Measurements from ENCODE around the gene CCNY.
"Not testable (repeated sequence)": the region's sequence is repeated elsewhere in the genome, so short reads cannot be mapped to it uniquely, and the experiment has no call there.

The CCNY gene

DNA sequence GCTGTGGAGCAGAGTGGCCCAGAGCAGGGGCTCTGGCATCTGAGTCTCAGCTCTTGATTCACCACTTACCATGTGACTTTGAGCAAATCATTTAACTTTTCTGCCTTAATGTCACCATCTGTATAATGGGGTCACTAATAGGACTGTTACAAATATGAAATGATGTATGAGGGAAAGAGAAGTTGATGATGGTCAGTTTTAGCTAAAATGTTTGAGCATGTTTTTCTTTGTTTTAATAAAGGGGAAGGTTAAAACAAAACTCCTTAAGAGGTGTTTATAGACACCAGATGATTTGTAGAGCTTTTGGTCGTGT is 81.0 kb downstream of the CCNY start:
- DNase-seq (ENCODE audit: low read depth in 2 of 2): no peak
- TF ChIP-seq, protein P1, sequence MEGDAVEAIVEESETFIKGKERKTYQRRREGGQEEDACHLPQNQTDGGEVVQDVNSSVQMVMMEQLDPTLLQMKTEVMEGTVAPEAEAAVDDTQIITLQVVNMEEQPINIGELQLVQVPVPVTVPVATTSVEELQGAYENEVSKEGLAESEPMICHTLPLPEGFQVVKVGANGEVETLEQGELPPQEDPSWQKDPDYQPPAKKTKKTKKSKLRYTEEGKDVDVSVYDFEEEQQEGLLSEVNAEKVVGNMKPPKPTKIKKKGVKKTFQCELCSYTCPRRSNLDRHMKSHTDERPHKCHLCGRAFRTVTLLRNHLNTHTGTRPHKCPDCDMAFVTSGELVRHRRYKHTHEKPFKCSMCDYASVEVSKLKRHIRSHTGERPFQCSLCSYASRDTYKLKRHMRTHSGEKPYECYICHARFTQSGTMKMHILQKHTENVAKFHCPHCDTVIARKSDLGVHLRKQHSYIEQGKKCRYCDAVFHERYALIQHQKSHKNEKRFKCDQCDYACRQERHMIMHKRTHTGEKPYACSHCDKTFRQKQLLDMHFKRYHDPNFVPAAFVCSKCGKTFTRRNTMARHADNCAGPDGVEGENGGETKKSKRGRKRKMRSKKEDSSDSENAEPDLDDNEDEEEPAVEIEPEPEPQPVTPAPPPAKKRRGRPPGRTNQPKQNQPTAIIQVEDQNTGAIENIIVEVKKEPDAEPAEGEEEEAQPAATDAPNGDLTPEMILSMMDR (IDR thresholded peaks at IDR 0.05; ENCODE audit: low read depth, low read length): no peak
- H3K4me3 ChIP-seq (replicated peaks in 1 of 2; ENCODE audit: low read depth in 2 of 2, low read length in 2 of 2): no peak overlapping the region

DNA sequence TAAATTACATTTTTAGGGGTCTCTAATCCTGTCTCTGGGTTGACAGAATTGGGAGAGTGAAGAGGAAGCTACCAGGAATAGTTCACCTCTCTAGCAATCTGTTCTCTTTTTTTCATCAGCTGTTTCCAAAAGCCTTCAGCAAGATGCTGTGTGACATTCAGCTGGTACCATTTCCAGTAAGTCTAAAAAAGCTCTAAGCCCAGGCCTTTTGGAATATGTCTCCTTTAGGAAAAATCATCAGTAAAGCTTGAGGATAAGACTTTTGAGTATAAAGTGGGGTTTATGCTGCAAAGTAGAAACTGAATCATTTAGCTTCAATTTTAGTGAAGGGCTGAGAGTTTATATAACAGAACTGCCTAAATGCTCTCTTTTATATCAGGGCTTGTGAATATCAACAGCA is 81.5 kb downstream of the CCNY start:
- DNase-seq (ENCODE audit: low read depth in 2 of 2): no peak
- H3K4me3 ChIP-seq (replicated peaks in 1 of 2; ENCODE audit: low read depth in 2 of 2, low read length in 2 of 2): no peak overlapping the region
- TF ChIP-seq, protein P1 (IDR thresholded peaks at IDR 0.05; ENCODE audit: low read depth, low read length): no peak

DNA sequence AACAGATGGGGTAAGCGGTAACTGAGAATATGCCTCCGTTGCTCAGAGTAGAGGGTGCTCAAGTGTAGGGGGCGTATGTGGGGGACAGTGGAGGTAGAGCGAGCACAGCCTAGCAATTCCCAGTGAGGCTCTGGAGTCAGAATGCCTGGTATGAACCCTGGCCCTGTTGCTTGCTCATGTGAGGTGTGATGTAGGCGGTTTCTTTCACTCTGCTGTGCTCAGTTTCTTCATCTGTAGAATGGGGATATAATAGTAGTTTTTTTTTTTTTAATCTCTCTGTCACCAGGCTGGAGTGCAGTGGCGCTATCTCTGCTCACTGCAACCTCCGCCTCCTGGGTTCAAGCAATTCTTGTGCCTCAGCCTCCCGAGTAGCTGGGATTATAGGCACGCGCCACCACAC is 82.3 kb downstream of the CCNY start:
- not testable (repeated sequence) for H3K4me3 ChIP-seq (replicated peaks in 1 of 2; ENCODE audit: low read depth in 2 of 2, low read length in 2 of 2); DNase-seq (ENCODE audit: low read depth in 2 of 2)

DNA sequence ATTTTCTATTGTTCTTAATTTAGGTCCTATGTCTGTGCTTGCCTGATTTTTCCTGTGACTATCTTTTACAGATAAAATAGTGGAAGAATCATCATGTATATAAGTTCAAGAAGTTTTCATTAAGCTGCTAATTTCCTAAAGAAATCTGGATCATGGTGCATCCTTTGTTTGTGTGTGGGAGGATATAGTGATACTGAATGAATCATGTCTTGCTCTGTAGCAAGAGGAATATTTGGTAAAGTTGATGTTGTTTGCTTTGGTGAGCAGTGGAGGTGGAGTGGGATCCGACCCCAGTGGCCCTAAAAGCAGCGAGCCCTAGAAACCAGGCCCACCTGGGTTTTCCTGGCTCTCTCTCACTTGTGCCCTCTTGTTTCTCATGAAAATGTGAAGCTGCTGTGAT is 83.7 kb downstream of the CCNY start:
- no peak overlapping the region for H3K4me3 ChIP-seq (replicated peaks in 1 of 2; ENCODE audit: low read depth in 2 of 2, low read length in 2 of 2)
- peak; percentile 44 to 68 for DNase-seq (ENCODE audit: low read depth in 2 of 2)
- TF ChIP-seq, protein P1 (IDR thresholded peaks at IDR 0.05; ENCODE audit: low read depth, low read length): no peak

DNA sequence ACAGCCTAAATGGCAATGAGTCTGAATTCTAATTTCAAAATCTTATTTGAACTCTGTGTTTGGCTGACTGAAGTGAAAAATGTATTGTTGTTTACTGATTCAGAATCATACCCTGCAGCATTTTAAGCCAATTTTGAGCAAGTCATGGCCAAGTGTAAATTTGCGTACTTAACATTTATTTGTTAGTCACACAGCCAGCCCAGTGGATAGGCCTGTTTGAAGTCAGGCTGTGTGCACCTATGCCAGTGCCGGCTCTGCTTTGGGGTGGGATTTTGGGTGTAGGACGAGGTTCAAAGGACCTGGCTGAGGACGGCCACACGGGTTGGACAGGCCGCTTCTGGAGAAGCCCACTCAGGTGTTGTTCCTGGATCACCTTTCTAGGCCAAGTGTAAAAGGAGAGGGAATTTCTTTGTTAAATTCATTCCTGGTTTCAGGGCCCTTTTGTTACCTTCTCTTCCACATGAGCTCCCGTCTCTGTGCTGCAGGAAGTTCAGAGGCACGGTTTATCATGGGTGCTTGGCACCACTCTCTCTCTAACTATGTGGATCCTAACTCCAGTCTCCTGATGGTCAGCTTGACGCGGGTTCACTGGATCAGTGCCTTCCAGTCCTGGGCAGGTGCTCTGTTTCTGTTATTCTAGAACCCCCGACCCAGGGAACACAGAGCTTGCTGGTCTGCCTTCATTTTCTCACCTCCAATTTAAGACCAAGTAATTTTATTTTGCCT is 84.7 kb downstream of the CCNY start:
- DNase-seq (ENCODE audit: low read depth in 2 of 2): no peak
- no peak overlapping the region for H3K4me3 ChIP-seq (replicated peaks in 1 of 2; ENCODE audit: low read depth in 2 of 2, low read length in 2 of 2)

DNA sequence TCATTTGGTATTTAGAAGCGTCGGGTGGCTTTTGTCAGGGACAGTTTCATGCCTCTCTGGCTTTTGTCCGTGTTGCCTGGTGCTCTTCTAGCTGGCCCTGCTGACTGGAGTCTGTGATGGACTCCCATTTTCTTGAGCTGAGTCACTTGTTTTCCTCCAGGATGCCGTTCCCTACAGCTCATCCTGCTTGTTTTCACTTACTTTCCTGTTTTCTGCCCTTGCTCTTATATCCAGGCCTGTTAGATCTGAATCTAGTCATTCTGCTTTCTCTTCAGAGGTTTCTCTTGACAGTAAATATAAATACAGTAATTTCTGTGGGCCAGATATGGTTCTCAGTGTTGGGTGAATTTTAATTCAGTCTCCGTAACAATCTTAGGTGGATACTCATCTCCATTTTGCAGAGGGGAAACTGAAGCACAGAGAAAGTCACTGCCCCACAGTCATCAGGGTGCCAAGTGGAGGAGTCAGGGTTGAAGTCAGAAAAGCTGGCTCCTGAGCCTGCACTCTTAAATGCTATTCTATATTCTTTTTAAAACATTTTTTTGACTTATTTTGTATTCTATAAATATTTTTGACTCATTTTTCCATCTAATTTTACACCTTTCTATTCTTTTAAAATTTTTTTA is 85.4 kb downstream of the CCNY start:
- H3K4me3 ChIP-seq (replicated peaks in 1 of 2; ENCODE audit: low read depth in 2 of 2, low read length in 2 of 2): peak overlapping the region in 1 of 2 donors; percentile 2
- TF ChIP-seq, protein P1 (IDR thresholded peaks at IDR 0.05; ENCODE audit: low read depth, low read length): no peak
- DNase-seq (ENCODE audit: low read depth in 2 of 2): peak; percentile 86 to 94

More for the DNA sequence above, 84.7 kb downstream of the CCNY start:
- TF ChIP-seq, protein P1 (IDR thresholded peaks at IDR 0.05; ENCODE audit: low read depth, low read length): no peak

DNA sequence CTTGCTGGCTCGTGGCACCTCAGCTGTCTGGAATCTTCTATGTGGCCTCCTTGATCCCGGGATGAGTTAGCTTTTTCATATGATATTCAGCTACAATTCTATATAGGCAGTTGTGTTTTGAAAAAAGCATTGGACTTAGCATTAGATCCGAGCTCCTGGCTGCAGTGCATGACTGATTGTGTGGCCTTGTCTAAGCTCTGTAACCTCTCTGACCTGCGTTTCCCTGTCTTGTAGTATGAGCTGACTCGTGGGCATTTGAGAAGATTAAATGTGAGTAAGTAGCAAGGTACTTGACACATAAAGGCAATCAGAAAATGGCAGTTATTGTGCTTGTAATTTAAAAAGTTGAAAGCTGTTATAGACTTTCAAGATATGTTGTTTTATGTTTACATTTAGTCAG is 85.9 kb downstream of the CCNY start:
- no peak overlapping the region for H3K4me3 ChIP-seq (replicated peaks in 1 of 2; ENCODE audit: low read depth in 2 of 2, low read length in 2 of 2)
- DNase-seq (ENCODE audit: low read depth in 2 of 2): peak in 1 of 2 donors; percentile 37
- TF ChIP-seq, protein P1 (IDR thresholded peaks at IDR 0.05; ENCODE audit: low read depth, low read length): no peak
